Adipose tissue (tissue), 3 donors: ENCODE data around the gene SORCS3. TPM values are rescaled to one million over a fixed set of nuclear protein-coding genes. Genes with fewer than 3 reads are reported as not detected.

Experiments
- H3K27ac ChIP-seq: one replicate; pipeline ENCODE4 v1.5.1; 2013; ENCODE audit warnings: low read depth, low read length
- whole genome bisulfite sequencing, 3 donors: extraction: QIAGEN DNeasy Blood & Tissue Kit; methylation state at CpG; one replicate each; pipeline ENCODE4 v1.1.7; 2013; 5-methylcytosine and 5-hydroxymethylcytosine counted together
- polyA plus RNA-seq, 3 donors: library from polyadenylated mRNA; stranded (reverse); fragments of 200-250 nt; gene quantifications; one replicate each; pipeline ENCODE4 v1.2.3, GENCODE V29; 2013
- donor health status: healthy with polysubstance abuse.
- donor health status: Bipolar disorder and iron deficiency.
- donor health status: healthy.

Gene SORCS3
- polyA plus RNA-seq, 3 donors = 0.01 TPM; not detected in 1

GRCh38 chr10:105017116-105017515 lies 376.0 kb downstream of the SORCS3 start:
- H3K27ac ChIP-seq = no peak overlapping the region
- 59 to 86% (median 69%) methylated on average over 2 of the region's 2 CpGs for WGBS, 3 donors

DNA sequence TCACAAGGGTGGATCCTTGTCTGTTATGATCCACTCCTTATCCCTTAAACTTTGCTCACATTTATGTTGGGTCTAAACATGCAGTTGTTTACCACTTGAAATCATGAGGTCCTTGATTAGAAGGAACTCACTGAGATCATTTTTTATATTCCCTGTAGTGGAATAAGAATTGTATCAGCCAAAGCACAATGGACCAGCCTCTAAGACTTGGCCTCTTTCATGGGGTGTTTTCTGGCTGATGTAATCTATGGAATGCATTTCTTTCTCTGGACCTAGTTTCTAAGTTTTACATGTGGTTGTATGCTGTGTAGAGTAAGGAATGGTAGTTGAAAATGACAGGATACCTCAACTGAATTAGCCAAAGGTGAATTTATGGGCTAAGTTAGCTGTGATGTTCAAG lies 376.6 kb downstream of the SORCS3 start:
- H3K27ac ChIP-seq = no peak overlapping the region

DNA sequence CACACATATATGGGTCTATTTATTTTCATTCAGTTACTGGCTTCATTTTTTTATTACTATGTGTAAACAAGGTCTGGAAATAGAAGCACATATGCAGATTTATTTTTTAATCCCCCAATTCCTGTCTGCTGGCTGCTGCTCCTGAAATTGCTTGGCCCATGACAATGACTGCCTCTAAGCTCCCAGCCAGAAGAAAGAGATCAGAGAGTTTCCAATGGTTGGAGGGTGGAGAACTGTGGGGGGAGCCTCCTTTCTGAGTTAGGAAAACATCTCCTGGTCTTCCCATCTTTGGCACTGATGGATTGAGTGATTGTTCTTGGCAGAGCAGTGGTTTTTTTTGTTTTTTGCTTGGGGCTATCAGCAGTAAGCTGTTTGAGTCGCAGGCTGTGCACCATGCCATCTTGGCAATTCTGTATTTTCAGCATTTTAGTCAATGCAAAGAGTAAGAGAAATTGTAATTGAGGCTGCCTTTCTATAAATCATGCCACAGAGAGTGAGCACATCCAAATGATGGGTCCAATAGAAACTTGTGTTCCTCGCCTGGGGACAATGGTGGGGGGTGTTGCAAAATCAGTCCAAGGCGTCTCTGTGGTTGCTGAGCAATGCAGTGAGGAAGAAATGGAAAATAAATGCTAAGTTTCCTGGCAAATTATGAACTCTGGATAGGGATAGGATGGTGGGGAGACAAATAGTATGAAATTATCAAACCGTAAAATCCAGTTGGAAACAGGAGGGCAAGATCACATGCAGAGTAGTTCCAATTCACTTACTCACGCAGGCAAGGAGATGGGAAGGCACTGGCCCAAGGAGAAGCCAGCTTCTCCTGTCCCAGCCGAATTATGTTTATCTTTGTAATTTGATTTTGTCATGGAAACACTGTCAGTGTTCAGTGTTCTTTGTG lies 382.4 kb downstream of the SORCS3 start:
- H3K27ac ChIP-seq = no peak overlapping the region
- 47 to 66% (median 52%) methylated on average over 6 of the region's 6 CpGs for WGBS, 3 donors

DNA sequence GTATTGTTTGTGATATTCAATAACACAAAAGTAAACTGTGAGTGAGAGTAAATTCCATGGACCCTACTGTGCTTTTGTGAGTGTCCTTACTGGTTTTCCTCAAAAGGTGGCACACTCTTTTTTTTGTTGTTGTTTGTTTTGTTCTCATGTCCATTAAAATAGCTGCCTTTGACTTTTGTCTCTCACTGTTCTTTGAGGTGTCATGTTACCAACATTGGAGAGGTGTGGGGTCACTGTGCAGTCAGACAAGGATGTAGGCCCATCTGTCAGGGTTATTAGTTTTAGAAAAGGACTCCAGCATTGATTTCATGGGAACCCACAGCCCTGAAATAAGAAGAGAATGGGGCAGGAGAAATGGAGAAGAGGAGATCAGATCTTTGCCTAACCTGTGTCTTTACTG lies 383.1 kb downstream of the SORCS3 start:
- no peak overlapping the region for H3K27ac ChIP-seq

DNA sequence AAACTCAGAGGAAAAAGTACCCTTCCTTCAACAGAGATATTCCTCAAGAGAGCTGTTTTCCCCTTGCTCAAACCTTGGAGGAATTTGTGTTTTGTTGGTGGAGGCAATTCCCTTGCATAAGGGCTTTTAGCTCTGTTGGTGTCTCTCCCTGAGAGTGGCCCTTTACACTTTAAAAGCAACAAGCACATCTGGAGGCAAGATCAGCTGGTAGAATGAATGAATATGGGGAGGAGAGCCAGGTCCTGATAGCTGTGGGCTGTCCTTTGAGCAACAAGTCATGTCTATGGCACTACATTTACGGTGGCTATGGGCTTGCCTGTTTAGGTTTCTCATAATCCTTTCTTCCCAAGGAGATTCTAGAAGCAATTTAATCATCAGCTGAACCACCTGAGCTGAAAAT lies 384.0 kb downstream of the SORCS3 start:
- 62 to 75% (median 70%) methylated on average over 1 of the region's 1 CpG for WGBS, 3 donors
- no peak overlapping the region for H3K27ac ChIP-seq

- WGBS, 3 donors = 83 to 90% (median 84%) methylated on average over 5 of the region's 5 CpGs
- H3K27ac ChIP-seq = no peak overlapping the region
These were observed 385.5 kb downstream of the SORCS3 start for GRCh38 chr10:105026566-105026965.

DNA sequence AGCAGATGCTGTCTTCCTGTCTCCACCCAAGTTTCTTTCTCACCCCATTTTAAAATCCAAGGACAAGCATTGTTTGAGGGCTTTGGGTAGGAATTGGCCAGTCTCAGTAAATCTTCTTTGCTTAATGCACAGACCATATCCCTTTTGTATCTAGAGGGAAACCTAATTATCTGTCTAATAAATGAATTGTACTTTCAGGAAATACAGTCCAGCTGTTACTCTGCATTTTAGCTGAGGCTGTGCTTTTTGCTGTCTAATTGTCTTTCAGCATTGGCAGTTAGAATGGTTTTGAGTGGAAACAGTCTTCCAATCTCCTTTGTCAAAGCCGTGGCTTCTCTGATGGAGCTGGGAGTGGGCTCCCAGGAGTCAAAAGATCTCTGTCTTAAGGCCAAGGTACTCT lies 388.2 kb downstream of the SORCS3 start:
- WGBS, 3 donors = 41 to 86% (median 62%) methylated on average over 1 of the region's 1 CpG
- no peak overlapping the region for H3K27ac ChIP-seq

DNA sequence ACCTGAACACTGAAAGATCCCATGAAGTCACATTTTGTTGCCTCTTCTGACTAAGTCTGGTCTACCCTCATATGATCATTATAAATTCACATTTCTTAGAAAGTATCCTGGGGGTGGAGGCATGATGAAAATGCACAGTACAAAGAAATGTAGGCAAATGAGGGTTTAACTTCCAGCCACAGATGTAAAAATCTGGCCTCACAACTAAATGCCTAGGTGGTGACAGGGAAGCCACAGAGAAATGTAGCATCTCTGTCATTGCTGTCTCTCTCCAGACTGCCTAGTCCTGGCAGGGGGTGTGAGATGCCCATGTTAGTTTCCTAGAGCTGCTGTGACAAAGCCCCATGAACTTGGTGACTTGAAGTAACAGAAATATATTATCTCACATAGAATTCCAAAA lies 395.9 kb downstream of the SORCS3 start:
- no peak overlapping the region for H3K27ac ChIP-seq

GRCh38 chr10:105041956-105042355 lies 400.9 kb downstream of the SORCS3 start:
- H3K27ac ChIP-seq = no peak overlapping the region
- 81 to 92% (median 90%) methylated on average over 1 of the region's 1 CpG for WGBS, 3 donors

DNA sequence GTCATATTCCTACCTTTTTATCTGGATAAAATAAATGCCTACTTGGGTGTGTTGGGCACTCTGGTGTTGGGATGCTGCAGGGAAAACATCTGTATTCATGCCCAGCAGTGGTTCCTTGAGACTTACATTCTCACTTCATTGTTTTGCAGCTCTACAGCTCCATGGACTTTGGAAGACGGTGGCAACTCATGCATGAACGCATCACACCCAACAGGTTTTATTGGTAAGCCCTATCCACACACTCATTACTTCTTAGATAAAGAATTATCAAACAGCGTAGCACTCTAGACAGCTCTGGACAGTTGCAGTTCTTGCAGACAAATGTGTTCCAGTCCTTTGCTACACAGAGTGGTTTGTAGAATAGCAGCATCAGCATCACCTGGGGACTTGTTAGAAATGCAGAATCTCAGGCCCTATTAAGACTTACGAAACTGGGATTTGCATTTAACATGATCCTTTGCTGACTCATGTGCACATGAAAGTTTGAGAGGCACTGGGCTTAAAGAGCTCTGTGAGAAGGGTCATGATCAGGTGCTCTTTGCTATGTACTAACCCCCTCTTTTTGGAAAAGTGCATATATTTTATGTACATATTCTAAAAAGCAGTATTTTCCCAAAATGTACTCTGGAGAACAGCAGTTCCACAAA lies 401.9 kb downstream of the SORCS3 start:
- no peak overlapping the region for H3K27ac ChIP-seq
- WGBS, 3 donors = 84 to 94% (median 85%) methylated on average over 4 of the region's 4 CpGs

- no peak overlapping the region for H3K27ac ChIP-seq
- WGBS, 3 donors = 53 to 72% (median 68%) methylated on average over 3 of the region's 3 CpGs
These were observed 403.8 kb downstream of the SORCS3 start for GRCh38 chr10:105044902-105045301.

DNA sequence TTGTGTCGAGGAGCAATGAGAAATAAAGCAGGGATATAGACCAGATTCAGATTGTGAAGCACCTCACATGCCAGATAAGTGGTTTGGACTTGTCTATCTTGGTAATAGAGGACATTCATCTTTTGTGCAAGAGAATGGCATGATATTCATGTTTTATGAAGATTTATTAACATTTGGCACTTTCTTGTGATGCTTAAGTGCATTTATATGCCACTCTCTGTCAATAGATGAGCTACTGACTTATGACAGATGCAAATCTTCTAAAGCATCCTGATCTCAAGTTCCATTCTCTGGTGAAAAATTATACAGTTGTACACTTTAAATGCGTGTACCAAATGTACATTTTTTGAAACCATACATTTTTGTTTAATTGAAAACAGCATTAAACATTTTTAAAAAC lies 415.3 kb downstream of the SORCS3 start:
- H3K27ac ChIP-seq = no peak overlapping the region
- 57 to 74% (median 64%) methylated on average over 2 of the region's 2 CpGs for WGBS, 3 donors

DNA sequence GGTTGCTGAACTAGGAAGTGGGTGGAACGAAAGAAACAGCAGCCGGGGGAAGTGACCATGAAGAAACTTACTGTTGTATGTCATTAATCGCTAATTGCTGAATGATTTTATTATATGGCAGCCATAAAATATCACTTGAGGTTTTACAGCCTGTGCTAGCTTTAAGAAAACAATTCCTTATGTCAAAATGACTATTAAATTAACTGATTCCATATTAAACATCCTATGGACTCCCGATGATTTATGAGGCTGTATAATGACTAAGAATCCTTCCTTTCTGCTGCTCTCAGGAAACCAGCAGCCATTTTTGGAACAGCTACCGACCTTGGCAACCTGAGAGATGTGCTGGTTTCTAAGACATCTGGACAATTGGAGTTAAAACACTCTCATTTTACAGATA lies 421.9 kb downstream of the SORCS3 start:
- 52 to 65% (median 55%) methylated on average over 5 of the region's 5 CpGs for WGBS, 3 donors

DNA sequence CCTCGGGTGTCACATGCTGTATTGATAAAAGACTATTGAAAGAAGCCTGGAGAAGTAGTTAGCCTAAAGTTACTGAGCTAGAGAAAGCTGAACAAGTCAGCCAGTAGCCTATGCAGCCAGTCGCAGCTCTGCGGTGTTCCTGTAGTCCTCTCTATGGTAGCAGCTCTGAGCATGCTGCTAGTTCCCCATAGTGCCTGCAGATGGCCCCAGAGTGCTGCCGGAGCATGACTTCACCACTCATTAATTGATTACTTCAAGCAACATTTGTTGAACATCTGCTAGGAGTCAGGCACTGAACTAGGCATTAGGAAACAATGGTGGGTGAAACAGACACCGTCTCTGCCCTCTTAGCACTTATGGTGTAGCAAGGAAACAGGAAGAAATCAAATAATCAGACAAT lies 422.7 kb downstream of the SORCS3 start:
- no peak overlapping the region for H3K27ac ChIP-seq
- 24 to 48% (median 45%) methylated on average over 5 of the region's 5 CpGs for WGBS, 3 donors

More for the DNA sequence above, 421.9 kb downstream of the SORCS3 start:
- no peak overlapping the region for H3K27ac ChIP-seq

- 60 to 76% (median 74%) methylated on average over 3 of the region's 3 CpGs for WGBS, 3 donors
- H3K27ac ChIP-seq = no peak overlapping the region
These were observed 427.4 kb downstream of the SORCS3 start for GRCh38 chr10:105068497-105068896.

DNA sequence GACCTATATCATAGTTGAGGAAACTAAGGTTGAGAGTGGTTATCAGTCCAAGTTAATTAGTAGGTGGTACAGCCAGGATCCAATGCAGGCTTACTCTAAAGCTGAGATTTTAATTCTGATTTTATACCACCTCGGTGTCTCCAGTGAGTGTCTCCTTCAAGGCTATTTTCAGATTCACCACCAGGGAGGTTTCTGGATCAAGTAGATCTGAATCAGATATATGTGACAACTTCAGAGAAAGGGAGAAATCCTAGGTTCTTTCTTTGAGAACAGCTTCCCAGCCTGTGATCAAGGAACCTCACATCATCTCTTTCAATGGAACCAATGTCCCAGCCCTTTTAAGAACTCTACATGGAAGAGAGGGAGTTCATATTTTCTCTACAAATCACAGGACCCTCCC lies 429.2 kb downstream of the SORCS3 start:
- 72 to 86% (median 85%) methylated on average over 1 of the region's 1 CpG for WGBS, 3 donors

GRCh38 chr10:105070952-105071351 lies 429.9 kb downstream of the SORCS3 start:
- WGBS, 3 donors = 9 to 17% (median 15%) methylated on average over 1 of the region's 1 CpG

More for the DNA sequence above, 429.2 kb downstream of the SORCS3 start:
- H3K27ac ChIP-seq = no peak overlapping the region

GRCh38 chr10:105071980-105072379 lies 430.9 kb downstream of the SORCS3 start:
- no peak overlapping the region for H3K27ac ChIP-seq
- 65 to 79% (median 70%) methylated on average over 5 of the region's 5 CpGs for WGBS, 3 donors

More at GRCh38 chr10:105070952-105071351, 429.9 kb downstream of the SORCS3 start:
- no peak overlapping the region for H3K27ac ChIP-seq

DNA sequence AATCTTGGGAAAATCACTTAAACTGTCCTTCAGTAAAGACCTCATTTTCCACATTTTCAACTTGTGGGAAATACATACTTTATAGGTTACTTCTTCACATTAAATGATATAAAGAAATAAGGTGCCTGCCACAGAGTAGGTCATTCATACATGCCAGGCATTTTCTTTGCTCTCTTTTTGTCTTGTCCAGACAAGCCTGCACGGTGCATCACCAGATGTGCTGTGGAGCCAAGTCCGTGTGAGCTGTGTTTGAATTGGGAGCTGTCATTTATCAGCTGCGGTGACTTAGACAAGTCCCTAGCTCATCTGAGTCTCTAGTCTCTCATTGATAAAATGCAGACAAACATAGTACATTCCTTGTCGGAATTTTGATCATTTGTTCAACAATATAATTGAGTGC lies 432.9 kb downstream of the SORCS3 start:
- no peak overlapping the region for H3K27ac ChIP-seq
- 69 to 87% (median 76%) methylated on average over 4 of the region's 4 CpGs for WGBS, 3 donors

- 56 to 74% (median 66%) methylated on average over 1 of the region's 1 CpG for WGBS, 3 donors
- no peak overlapping the region for H3K27ac ChIP-seq
These were observed 433.9 kb downstream of the SORCS3 start for GRCh38 chr10:105075031-105075430.
